GM20431 (cell line): ENCODE results near the gene CHRNB4.

ENCODE experiments used
- in situ Hi-C: fragments of 300-500 bp; cut with MseI, MboI; formaldehyde crosslinking; loops from one replicate; pipeline ENCODE4 v1.15.0; 2020; ENCODE audit warnings: low sequenced_read_pairs; ENCODE audit not compliant: unreplicated experiment

The CHRNB4 gene

GRCh38 chr15:78637776-78638435 is 3.1 kb downstream of the CHRNB4 start:
- in situ Hi-C loops = loop anchor here (10.0 kb wide), 1 partner anchor 67 kb away; no protein-coding TSS in a partner anchor

- in situ Hi-C loops = loop anchor here (10.0 kb wide), 1 partner anchor 68 kb away; no protein-coding TSS in a partner anchor
Measured at GRCh38 chr15:78636378-78636859, 4.6 kb downstream of the CHRNB4 start.

GRCh38 chr15:78635346-78635745 is 5.7 kb downstream of the CHRNB4 start:
- in situ Hi-C loops = loop anchor here (10.0 kb wide), 1 partner anchor 69 kb away; no protein-coding TSS in a partner anchor

DNA sequence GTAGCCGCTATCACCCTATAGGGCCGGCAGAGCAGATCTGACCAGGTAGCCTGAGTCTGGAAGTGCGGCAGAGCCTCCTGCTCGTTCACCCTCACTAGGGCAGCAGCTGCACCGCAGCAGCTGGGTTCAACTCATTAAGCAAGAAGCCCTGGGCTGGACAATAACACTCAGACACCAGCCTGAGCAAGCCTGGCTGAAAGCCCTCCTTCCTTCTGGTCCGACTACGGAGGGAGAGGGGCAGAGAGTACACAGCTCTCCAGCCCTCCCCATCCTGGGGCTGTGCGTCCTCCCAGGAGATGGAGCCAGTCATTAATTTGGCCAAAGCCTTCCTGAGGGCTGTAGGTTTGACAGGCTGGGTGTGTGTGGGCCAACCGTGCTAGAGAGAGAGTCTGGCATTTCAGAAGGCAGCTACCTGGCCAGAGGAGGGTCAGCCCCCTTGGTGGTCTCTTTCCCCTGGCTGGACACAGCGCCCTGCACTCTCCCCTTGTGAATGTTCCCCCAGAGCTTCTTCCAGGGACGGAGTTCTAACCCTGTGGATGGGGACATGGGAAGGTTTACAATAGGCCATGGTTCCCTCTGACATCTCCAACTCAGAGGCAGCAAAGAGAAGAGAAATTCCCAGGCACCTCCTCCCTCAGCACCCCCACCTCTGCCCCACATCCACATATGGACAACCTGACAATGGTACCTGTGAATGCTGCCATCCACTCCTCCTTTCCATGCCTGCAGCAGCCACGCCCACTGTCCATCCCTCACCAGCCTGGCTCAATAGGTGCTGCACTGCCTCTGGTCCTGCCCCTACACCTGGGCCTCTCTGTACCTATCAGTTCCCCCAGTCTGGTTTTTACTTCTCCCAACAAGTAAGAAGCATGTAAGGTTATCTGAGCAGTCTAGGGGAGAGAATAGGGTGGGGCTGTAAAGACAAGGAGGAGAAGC is 6.5 kb downstream of the CHRNB4 start:
- in situ Hi-C loops = loop anchor here (10.0 kb wide), 1 partner anchor 70 kb away; no protein-coding TSS in a partner anchor

DNA sequence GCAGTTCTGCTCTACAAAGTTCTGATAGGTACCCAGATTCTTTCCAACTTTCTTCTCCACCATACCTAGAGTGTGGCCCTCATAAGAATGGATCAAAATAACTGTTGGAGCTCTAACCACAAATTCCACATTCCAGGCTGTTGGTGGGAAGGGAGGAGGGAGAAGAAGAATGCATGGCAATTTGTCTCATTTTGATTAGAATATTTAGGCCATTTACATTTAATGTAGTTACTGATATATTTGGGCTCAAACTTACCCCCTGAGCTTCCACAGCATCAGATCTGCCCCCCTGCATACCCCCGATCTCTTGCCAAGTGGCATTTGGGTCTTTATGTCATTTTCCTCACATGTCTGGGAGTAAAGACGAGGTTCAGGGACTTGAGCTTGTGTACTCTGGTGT is 7.7 kb downstream of the CHRNB4 start:
- in situ Hi-C loops = loop anchor here (10.0 kb wide), 1 partner anchor 71 kb away; no protein-coding TSS in a partner anchor

- in situ Hi-C loops = loop anchor here (10.0 kb wide), 1 partner anchor 74 kb away; no protein-coding TSS in a partner anchor
Measured at GRCh38 chr15:78630886-78631633, 9.9 kb downstream of the CHRNB4 start.

DNA sequence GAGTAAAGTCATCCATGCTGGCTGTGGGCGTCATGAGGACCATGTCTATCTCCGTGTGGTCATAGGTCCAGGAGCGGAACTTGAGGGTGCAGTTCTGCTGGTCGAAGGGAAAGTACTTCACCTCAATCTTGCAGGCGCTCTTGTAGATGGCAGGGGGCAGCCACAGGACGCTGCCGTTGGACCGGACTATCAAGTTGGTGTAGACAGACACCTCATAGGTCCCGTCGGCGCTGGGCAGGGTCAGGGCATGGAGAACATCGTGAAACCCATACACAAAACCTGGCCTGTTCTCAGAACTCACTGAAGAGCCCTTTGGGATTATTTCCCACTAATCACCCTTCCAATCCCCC is 11.3 kb downstream of the CHRNB4 start:
- in situ Hi-C loops = loop anchor here (10.0 kb wide), 1 partner anchor 75 kb away; no protein-coding TSS in a partner anchor

- in situ Hi-C loops = no loop called here
Measured at GRCh38 chr15:78629031-78629715, 11.8 kb downstream of the CHRNB4 start.

DNA sequence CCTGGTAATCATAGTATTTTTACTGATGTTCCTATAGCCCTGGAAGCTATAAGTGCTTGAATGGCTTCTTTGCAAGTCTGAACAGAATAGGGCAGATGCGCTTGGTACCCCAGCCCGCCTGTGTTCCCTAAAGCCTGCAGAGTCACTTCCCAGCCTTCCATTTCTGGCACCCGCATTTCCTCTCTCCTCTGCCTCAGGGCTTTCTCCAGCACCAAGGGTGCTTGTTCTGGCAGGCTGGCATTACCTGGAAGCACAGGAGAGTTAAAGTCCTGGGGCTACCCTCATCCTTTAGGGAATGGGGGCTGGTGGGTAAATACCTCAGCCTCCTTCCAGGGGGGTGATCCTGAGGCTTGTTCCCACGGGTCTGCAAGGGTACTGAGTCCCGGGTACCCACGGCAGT is 12.8 kb downstream of the CHRNB4 start:
- in situ Hi-C loops = no loop called here

DNA sequence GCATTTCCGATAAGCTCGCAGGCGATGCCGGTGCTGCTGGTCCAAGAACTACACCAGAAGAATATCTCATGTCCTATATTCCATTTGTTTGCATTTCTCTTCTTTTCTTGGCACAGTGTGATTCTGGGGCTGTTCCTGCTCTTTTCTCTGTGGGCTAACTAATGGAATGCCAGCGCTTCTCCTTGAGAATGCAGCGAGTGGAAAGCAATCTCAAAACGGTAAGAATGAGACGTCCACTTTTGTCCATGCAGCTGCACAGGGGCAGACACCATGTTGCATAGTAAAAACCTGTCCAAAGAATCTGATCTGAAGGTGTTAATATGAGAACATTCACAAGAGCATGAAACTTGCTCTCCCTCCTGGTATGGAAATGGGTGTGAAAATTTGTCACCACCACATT is 13.7 kb downstream of the CHRNB4 start:
- in situ Hi-C loops = no loop called here

GRCh38 chr15:78626381-78626995 is 14.5 kb downstream of the CHRNB4 start:
- in situ Hi-C loops = no loop called here

- in situ Hi-C loops = no loop called here
Measured at GRCh38 chr15:78625606-78626280, 15.3 kb downstream of the CHRNB4 start.

- in situ Hi-C loops = no loop called here
Measured at GRCh38 chr15:78624651-78625590, 16.1 kb downstream of the CHRNB4 start.

DNA sequence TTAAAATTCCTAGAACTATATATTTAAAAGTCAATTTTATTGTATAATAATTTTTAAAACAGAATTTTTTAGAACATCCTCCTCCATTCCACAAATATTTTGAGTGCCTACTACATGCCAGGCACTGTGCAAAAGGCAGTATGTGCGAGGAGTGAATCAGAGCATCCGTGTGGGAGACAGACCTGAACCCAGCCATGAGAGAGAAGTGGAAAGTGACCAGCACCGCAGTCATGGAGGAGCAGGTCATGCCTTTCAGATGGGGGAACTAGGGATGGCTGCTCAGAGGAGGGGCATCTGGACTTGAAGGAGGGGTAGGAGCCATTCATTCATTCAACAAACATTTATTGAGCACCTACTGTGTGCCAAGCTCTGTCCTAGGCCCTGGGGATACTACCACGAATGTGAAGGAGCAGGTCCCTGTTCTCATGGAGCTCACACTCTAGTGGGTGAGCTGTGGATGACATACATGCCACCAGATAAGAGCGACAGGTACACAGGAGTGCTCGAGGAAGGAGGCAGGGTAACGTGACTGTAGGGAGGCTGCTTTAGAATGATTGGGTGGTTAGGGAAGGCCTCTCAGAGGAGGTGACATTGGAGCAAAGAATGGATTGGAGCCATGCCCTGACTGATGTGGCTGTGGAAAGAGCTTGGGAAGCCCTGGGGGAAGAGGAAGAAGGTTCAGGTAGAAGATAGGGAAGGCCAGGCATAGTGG is 17.1 kb downstream of the CHRNB4 start:
- in situ Hi-C loops = no loop called here

DNA sequence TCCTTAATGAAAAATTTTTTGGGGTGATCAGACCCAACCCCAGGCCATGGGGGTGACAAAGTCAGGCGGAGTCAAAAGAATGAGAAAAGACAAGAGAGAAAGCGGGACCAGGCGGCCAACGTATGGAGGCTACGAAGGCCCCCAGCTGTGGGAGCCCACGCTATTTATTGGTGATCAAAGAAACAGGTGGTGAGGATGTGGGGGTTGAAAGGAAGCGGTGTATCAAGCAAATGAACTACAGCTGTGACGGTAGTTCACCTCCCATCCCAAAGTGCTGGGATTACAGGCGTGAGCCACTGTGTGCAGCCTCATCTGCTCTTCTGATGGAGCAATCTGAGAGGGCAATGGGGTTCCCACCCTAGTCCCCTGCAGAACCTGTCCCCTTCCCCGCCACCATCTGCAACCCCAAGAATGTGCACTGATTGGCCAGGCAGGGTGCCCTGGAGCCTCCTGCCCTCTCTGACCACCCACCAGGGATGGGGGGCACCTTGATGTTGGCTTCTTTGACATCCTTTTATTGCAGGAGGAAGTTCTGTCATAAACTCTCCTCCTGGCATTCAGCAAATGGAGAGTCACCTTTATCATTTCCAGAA is 19.1 kb downstream of the CHRNB4 start:
- in situ Hi-C loops = no loop called here
